ENCODE measurements around the gene SLC16A12. TPM values are rescaled to one million over a fixed set of nuclear protein-coding genes. Genes with fewer than 3 reads are reported as not detected.

The SLC16A12 gene
- total and polyA plus RNA-seq, 2 of the 13 experiments (the other 11 are each of a cell fraction or from before 2014, with no cell fraction given), result 0.02 TPM; not detected in 1

- TF ChIP-seq SP4 (CRISPR knock-in tag; IDR thresholded peaks at IDR 0.05), result no peak
- TF ChIP-seq ZBTB39 (CRISPR knock-in tag; IDR thresholded peaks at IDR 0.05), result no peak
- TF ChIP-seq NR2F2 (IDR thresholded peaks at IDR 0.05; ENCODE audit: borderline replicate concordance, low read depth), result no peak
These were observed 41.3 kb upstream of the SLC16A12 start (continued) for GRCh38 chr10:89576696-89577095.

- Histone ChIP-seq H3K27me3 (ENCODE audit: control insufficient read depth in 1 of 2, insufficient read depth in 2 of 2, low read length in 2 of 2) (no peaks in the 10 kb centered on the region), H2AFZ (ENCODE audit: low read length) (no peak overlapping the region), H3K4me3 (replicated peaks in 1 of 3; ENCODE audit: insufficient read depth in 1 of 3, low read depth in 2 of 3, low read length in 3 of 3) (no peak overlapping the region), H4K20me1 (ENCODE audit: insufficient read depth, low read length) (no peaks in the 10 kb centered on the region), H3K36me3 (replicated peaks in 1 of 2; ENCODE audit: control insufficient read depth in 1 of 2, insufficient read depth in 2 of 2, low read length in 2 of 2) (no peaks in the 10 kb centered on the region), H3K4me1 (ENCODE audit: insufficient read depth, low read length) (peaks cover 27% of the 10 kb centered on the region), H3K27ac (ENCODE audit: extremely low read length, insufficient read depth, low read length) (no peak overlapping the region), H3K9me3 (ENCODE audit: low read length) (no peaks in the 10 kb centered on the region), H3K4me2 (ENCODE audit: low read depth, low read length) (no peak overlapping the region), H3K79me2 (ENCODE audit: insufficient read depth, low read length) (no peaks in the 10 kb centered on the region), H3K9ac (ENCODE audit: insufficient read depth, low read depth, low read length) (no peak overlapping the region)
- intact Hi-C loops (cut with micrococcal nuclease; ENCODE audit: unreplicated experiment), result no loop called here
- in situ Hi-C loops (cut with HindIII; ENCODE audit: extremely low pct_ligation_motif_present, low pct_unique_long_range_greater_than_20kb), result no loop called here
- no peak for DNase-seq (ENCODE audit: low spot score)
- ChIA-PET CTCF (ENCODE audit: low intra/inter-chr PET ratio, low total read pairs) (no interaction called here), POLR2A (no interaction called here)
- 60% methylated on average over 3 of the region's 3 CpGs for WGBS (ENCODE audit: low lambda C conversion rate)
- no peak for FAIRE-seq
- BruUV-seq (replicated peaks), result no TSS peak
- ATAC-seq, result no peak
- TF ChIP-seq ZNF512B (CRISPR knock-in tag; IDR thresholded peaks at IDR 0.05; ENCODE audit: borderline replicate concordance) (no peak), RBFOX2 (IDR thresholded peaks at IDR 0.05; ENCODE audit: low read depth, low read length) (no peak), SALL2 (CRISPR knock-in tag; IDR thresholded peaks at IDR 0.05) (no peak), ZBTB20 (CRISPR knock-in tag; IDR thresholded peaks at IDR 0.05; ENCODE audit: borderline replicate concordance, low read depth) (no peak), HCFC1 (IDR thresholded peaks at IDR 0.05; ENCODE audit: low read depth, low read length) (no peak), NFIC (IDR thresholded peaks at IDR 0.05; ENCODE audit: low read length) (no peak), YEATS2 (CRISPR knock-in tag; IDR thresholded peaks at IDR 0.05; ENCODE audit: borderline replicate concordance) (no peak), MYPOP (CRISPR knock-in tag; IDR thresholded peaks at IDR 0.05) (no peak), ZNF543 (CRISPR knock-in tag; IDR thresholded peaks at IDR 0.05) (no peak), SIN3B (IDR thresholded peaks at IDR 0.05; ENCODE audit: low read length) (no peak), SRY (CRISPR knock-in tag; IDR thresholded peaks at IDR 0.05) (no peak), ZNF784 (CRISPR knock-in tag; IDR thresholded peaks at IDR 0.05; ENCODE audit: borderline replicate concordance) (no peak), CSRNP2 (CRISPR knock-in tag; conservative IDR thresholded peaks at IDR 0.05; ENCODE audit: low read depth) (no peak), HHEX (CRISPR knock-in tag; IDR thresholded peaks at IDR 0.05) (no peak)
These were observed 40.6 kb upstream of the SLC16A12 start for GRCh38 chr10:89576022-89576421.
